AG10803 (cell line): ENCODE data around the gene SPTLC1.
"Not testable (repeated sequence)": the region's sequence is repeated elsewhere in the genome, so short reads cannot be mapped to it uniquely, and the experiment has no call there.

Experiments
- DNase-seq: peaks from one replicate; pipeline ENCODE4 v3.0.0; 2010; ENCODE audit warnings: low read depth
- H3K4me3 ChIP-seq: 2 replicates; pipeline ENCODE4 v1.5.1; 2011; ENCODE audit warnings: mild to moderate bottlenecking, low read length, control low read depth
- TF ChIP-seq, protein P1 (sequence below): conservative IDR thresholded peaks from 2 replicates; pipeline ENCODE4 v1.5.1; 2011; ENCODE audit warnings: mild to moderate bottlenecking, low read length, control low read depth, inconsistent platforms

SPTLC1 gene

GRCh38 chr9:92121265-92121664 is 6.1 kb upstream of the SPTLC1 start:
- H3K4me3 ChIP-seq, result no peak overlapping the region
- no peak for DNase-seq
- TF ChIP-seq, protein P1, sequence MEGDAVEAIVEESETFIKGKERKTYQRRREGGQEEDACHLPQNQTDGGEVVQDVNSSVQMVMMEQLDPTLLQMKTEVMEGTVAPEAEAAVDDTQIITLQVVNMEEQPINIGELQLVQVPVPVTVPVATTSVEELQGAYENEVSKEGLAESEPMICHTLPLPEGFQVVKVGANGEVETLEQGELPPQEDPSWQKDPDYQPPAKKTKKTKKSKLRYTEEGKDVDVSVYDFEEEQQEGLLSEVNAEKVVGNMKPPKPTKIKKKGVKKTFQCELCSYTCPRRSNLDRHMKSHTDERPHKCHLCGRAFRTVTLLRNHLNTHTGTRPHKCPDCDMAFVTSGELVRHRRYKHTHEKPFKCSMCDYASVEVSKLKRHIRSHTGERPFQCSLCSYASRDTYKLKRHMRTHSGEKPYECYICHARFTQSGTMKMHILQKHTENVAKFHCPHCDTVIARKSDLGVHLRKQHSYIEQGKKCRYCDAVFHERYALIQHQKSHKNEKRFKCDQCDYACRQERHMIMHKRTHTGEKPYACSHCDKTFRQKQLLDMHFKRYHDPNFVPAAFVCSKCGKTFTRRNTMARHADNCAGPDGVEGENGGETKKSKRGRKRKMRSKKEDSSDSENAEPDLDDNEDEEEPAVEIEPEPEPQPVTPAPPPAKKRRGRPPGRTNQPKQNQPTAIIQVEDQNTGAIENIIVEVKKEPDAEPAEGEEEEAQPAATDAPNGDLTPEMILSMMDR, result no peak

DNA sequence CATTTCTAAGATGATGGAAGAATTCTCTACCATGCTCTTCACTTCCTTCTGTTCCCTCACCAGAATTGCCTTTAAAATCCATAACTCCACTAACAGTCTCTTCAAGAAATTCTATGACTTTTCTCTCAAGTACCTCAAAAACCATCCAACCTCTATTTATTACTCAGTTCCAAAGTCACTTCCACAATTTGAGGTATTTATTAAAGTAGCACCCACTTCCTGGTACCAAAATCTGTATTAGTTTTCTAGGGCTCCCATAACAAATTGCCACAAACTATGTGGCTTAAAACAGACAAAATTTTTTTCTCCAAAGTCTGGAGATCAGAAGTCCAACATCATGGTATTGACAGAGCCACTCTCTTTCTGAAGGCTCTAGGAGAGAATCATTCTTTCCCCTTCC is 4.9 kb upstream of the SPTLC1 start:
- TF ChIP-seq, protein P1, result no peak
- DNase-seq, result no peak
- no peak overlapping the region for H3K4me3 ChIP-seq

DNA sequence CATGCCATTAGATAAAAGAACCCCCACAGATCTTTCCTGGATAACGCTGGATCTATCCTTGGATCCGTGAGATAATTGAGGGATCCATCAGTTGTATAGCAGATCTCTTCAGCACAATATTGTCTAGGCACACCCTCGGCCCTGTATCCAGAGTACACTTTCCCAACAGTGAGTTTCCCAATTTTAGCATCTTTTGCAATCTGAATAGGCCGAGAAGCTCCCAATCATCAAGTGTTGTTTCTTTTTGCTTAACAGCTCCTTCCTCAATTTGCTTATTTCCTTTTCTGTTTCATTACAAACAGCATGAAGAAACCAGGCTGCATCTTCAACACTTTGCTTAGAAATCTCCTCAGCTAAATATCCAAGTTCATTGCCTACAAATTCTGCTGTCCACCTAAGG is 4.4 kb upstream of the SPTLC1 start:
- H3K4me3 ChIP-seq, result no peak overlapping the region
- DNase-seq, result no peak
- TF ChIP-seq, protein P1, result no peak

GRCh38 chr9:92108122-92108521 is 7.1 kb downstream of the SPTLC1 start:
- DNase-seq, result no peak
- H3K4me3 ChIP-seq, result no peak overlapping the region
- TF ChIP-seq, protein P1, result no peak

GRCh38 chr9:92105446-92106225 is 9.6 kb downstream of the SPTLC1 start:
- DNase-seq, H3K4me3 ChIP-seq: not testable (repeated sequence)

DNA sequence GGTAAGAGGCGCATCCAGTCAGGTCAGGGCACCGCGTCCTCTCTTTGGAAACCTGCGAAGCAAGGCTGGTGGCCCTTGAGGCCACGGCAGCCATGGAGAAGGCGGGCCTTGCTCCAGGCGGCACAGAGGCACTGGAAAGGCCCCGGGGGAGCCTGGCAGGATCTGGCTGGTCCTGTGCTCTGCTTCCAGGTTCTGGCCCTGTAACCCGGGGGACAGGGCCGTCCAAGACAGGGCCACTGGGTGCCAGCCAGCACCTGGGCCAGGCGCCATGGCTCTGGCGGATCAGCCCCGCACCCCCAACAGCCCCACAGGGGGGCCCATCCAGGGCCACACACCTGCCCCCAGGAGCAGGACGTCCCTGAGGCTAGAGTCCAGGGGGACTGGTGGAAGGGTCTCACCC is 11.6 kb downstream of the SPTLC1 start:
- DNase-seq, H3K4me3 ChIP-seq: not testable (repeated sequence)

- H3K4me3 ChIP-seq, result no peak overlapping the region
- TF ChIP-seq, protein P1, result no peak
- DNase-seq, result peak; percentile 80
Measured at GRCh38 chr9:92100237-92100911, 14.8 kb downstream of the SPTLC1 start.

DNA sequence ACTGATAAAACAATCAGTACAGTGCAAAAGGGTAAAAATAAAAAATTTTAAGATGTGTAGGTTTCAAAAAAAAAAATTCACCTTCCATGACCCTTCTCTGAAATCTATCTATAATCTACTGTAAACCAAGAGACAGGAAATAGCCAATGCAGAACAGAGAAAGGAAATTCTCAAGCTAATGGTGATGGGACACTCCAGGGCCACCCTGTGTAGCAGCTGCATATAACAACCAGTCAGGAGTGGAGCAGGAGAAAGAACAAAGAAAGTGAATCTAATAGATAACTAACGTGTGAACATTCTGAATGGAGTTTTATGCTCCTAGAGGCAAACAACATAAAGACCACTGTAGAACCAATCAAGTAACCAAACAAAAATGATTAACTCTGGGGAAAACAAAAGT is 16.6 kb downstream of the SPTLC1 start:
- no peak overlapping the region for H3K4me3 ChIP-seq
- no peak for DNase-seq
- TF ChIP-seq, protein P1, result no peak
